IPS-NIHi7 (cell line): ENCODE measurements around the gene TMEM18.

Experiments
- DNase-seq: peaks from one replicate; pipeline ENCODE4 v3.0.0; 2012; ENCODE audit warnings: mixed read lengths; ENCODE audit errors: extremely low spot score

TMEM18 gene

DNA sequence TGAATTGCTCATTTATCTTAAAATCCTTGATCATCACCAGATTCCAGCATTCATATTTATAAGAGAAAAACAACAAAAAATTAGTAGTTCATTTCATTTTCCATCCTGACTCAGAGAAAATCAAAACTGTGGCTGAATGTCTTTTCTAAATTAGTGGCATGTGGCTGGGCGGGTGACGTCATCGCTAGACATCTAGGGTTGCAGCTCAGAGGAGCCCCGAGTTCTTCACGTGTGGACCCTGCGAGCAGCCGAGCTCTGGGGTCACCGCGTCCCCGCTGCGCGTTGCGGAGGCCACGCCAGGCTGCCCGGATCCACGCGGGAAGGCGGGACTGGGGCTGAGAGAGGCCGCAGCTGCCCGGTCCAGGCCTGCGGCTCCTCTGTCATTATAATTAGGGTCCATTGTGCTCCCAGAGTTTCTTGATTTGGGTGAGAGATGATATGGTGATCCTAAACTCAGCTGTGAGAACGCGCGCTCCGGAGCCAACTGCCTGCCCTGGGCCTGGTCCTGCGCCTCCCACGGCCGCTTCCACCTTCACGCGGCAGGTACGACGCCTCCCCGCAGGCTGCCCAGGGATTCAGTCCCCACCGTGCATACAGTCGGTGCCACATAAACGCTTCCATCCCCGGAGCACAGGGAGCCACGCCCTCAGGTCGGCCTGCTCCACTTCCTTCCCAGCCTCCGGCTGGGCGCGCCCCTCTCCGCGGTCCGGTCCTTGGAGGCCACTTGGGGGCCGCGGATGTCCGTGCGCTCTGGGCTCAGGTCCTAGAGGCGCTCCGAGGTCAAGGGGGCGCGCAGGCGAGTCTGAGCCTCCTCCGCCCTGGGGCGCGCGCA, 56.5 kb downstream of the TMEM18 start:
- no peak for DNase-seq

GRCh38 chr2:620004-620403, 57.2 kb downstream of the TMEM18 start:
- no peak for DNase-seq

- DNase-seq = no peak
Observed at GRCh38 chr2:618422-618990, 58.7 kb downstream of the TMEM18 start.

DNA sequence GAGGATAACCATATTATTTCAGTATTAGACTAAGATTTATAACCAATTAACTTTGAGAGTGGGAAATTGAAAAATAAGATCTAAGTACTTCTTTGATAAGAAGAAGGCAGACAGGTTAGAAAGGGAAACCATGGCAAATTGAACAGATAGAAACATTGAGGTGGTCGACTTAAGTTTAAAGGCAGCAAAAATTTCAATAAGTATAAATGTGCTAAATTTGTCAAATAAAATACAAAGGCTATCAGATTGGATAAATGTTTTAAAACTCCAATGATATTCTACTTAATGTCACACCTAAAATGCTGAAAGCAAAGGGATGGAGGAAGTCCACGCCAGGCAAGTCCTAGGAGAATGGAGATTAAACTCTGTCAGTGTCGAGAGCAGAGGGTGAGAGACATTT, 59.2 kb downstream of the TMEM18 start:
- no peak for DNase-seq
